ENCODE data around the gene BBS7. TPM values are rescaled to one million over a fixed set of nuclear protein-coding genes. Genes with fewer than 3 reads are reported as not detected.

The BBS7 gene
- total and polyA plus RNA-seq, 2 donors (not counting 3 experiments of a cell fraction or from before 2014, with no cell fraction given): 20.0 to 21.7 TPM

GRCh38 chr4:121823505-121824170, 46.6 kb downstream of the BBS7 start, which contains the start of gene CCNA2:
Gene CCNA2 (minus strand): TSS chr4:121823883. CDS start chr4:121823628, 255 bp downstream.
- H3K27ac ChIP-seq (ENCODE audit: insufficient read depth, low read depth, low read length): peak within 1 kb of the TSS; percentile 64
- no TSS peak for BruUV-seq (replicated peaks)
- DNase-seq (ENCODE audit: low read depth, low spot score): peak; percentile 95
- peaks cover 0 to 12% of the 10 kb centered on the region in 2 experiments for H3K36me3 ChIP-seq (ENCODE audit: control insufficient read depth in 2 of 2, extremely low read depth in 1 of 2, insufficient read depth in 2 of 2, low read length in 2 of 2)
- ChIA-PET CTCF (interaction anchor here (0.6 to 1.6 kb wide), 5 partner anchors 13 to 453 kb away, joined by 3 to 6 read pairs (median 4); partner anchors contain the start of genes BBS7 and EXOSC9), POLR2A (no interaction called here)
- no peaks in the 10 kb centered on the region for H3K9me3 ChIP-seq (replicated peaks; ENCODE audit: control insufficient read depth, insufficient read depth, low read length)
- peak; percentile 87 for FAIRE-seq
- peak within 1 kb of the TSS; percentile 90 for H3K9ac ChIP-seq (replicated peaks; ENCODE audit: extremely low read depth, insufficient read depth, low read length)
- TF ChIP-seq POLR2AphosphoS5 (IDR thresholded peaks at IDR 0.05; ENCODE audit: insufficient read depth, low read depth, low read length) (peak; percentile 87), MYC (IDR thresholded peaks at IDR 0.05; ENCODE audit: low read depth, low read length) (no peak), POLR2A (IDR thresholded peaks at IDR 0.05; ENCODE audit: low read depth, low read length) (peak; percentile 73)
- H3K4me1 ChIP-seq (ENCODE audit: control insufficient read depth, extremely low read depth, insufficient read depth, low read length): peaks cover 27% of the 10 kb centered on the region
- peak within 1 kb of the TSS; percentile 96 for H2AFZ ChIP-seq (ENCODE audit: low read depth, low read length)
- dilution Hi-C loops (cut with MboI; ENCODE audit: extremely low pct_ligation_motif_present, low sequenced_read_pairs) (no loop called here), intact Hi-C loops (cut with micrococcal nuclease) (loop anchor here (1.0 to 5.0 kb wide), 4 partner anchors 22 to 754 kb away; partner anchors contain the start of genes BBS7 and EXOSC9)
- H3K27me3 ChIP-seq (ENCODE audit: control insufficient read depth in 2 of 2, insufficient read depth in 2 of 2, low read length in 2 of 2): no peaks in the 10 kb centered on the region
- H4K20me1 ChIP-seq (replicated peaks; ENCODE audit: control insufficient read depth, extremely low read depth, insufficient read depth, low read length): no peaks in the 10 kb centered on the region
- H3K4me3 ChIP-seq (replicated peaks in 1 of 3; ENCODE audit: insufficient read depth in 1 of 3, low read depth in 1 of 3, low read length in 3 of 3): peak within 1 kb of the TSS; percentile 86 to 96 (median 86)
- peak within 1 kb of the TSS; percentile 97 for H3K4me2 ChIP-seq (ENCODE audit: insufficient read depth, low read length)
- H3K9me1 ChIP-seq (replicated peaks; ENCODE audit: control insufficient read depth, extremely low read depth, insufficient read depth, low read length): no peaks in the 10 kb centered on the region
- peaks cover 43% of the 10 kb centered on the region for H3K79me2 ChIP-seq (ENCODE audit: control insufficient read depth, insufficient read depth, low read length)

DNA sequence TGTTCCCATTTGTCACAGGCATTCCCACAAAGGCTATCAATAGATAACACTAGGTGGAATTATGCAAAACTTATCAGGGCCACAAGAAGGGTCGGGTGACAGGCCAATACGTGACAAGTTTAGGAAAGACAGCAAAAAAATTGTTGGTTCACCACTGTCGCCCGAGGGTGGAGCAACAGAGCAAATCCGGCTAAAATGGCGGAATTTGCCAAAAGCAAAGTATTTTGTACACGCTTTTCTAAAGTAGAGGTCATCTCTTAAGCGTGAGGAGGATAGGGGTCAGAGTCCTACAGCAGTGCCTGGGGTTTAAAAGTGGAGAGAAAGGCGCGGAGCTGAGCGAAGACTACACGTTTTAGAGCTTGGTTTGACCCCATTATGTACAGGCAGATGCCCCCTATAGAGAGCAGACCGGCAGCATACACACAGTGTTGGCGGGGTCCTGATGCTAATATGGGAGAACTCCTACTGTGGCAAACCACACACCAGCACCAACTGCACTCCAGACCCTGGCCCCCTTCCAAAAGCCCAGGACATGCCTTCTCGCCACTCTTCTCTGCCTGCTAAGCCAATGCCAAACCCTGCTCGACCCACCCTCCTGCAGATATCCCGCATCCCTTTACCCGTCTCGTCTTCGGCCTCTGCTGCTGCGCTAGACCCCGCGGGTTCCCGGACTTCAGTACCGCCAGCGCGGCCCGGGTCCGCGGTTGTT, 47.3 kb downstream of the BBS7 start:
- TSS peak; percentile 28 for BruUV-seq (replicated peaks)
- Histone ChIP-seq H3K27ac (ENCODE audit: insufficient read depth, low read depth, low read length) (peak overlapping the region; percentile 37), H3K4me3 (replicated peaks in 1 of 3; ENCODE audit: insufficient read depth in 1 of 3, low read depth in 1 of 3, low read length in 3 of 3) (peak overlapping the region; percentile 86 to 96 (median 86)), H3K4me1 (ENCODE audit: control insufficient read depth, extremely low read depth, insufficient read depth, low read length) (peaks cover 27% of the 10 kb centered on the region), H3K9ac (replicated peaks; ENCODE audit: extremely low read depth, insufficient read depth, low read length) (peak overlapping the region; percentile 71), H3K36me3 (ENCODE audit: control insufficient read depth in 2 of 2, extremely low read depth in 1 of 2, insufficient read depth in 2 of 2, low read length in 2 of 2) (peaks cover 0 to 17% of the 10 kb centered on the region in 2 experiments), H2AFZ (ENCODE audit: low read depth, low read length) (peak overlapping the region; percentile 85), H3K9me1 (replicated peaks; ENCODE audit: control insufficient read depth, extremely low read depth, insufficient read depth, low read length) (no peaks in the 10 kb centered on the region), H3K79me2 (ENCODE audit: control insufficient read depth, insufficient read depth, low read length) (peaks cover 50% of the 10 kb centered on the region), H3K27me3 (ENCODE audit: control insufficient read depth in 2 of 2, insufficient read depth in 2 of 2, low read length in 2 of 2) (no peaks in the 10 kb centered on the region), H3K9me3 (replicated peaks; ENCODE audit: control insufficient read depth, insufficient read depth, low read length) (no peaks in the 10 kb centered on the region), H4K20me1 (replicated peaks; ENCODE audit: control insufficient read depth, extremely low read depth, insufficient read depth, low read length) (no peaks in the 10 kb centered on the region), H3K4me2 (ENCODE audit: insufficient read depth, low read length) (peak overlapping the region; percentile 95)
- DNase-seq (ENCODE audit: low read depth, low spot score): peak; percentile 39
- intact Hi-C loops (cut with micrococcal nuclease) (loop anchor here (1.0 to 5.0 kb wide), 3 partner anchors 22 to 754 kb away; partner anchors contain the start of gene EXOSC9), dilution Hi-C loops (cut with MboI; ENCODE audit: extremely low pct_ligation_motif_present, low sequenced_read_pairs) (no loop called here)
- CTCF ChIA-PET: interaction anchor here (0.6 to 1.3 kb wide), 4 partner anchors 12 to 755 kb away, joined by 3 to 5 read pairs (median 4); partner anchors contain the start of gene SMIM43
- TF ChIP-seq GATA2 (IDR thresholded peaks at IDR 0.05; ENCODE audit: insufficient read depth, insufficient read length, low read depth, low read length) (no peak), EZH2 (IDR thresholded peaks at IDR 0.05; ENCODE audit: borderline replicate concordance, low read depth, low read length, severe bottlenecking) (no peak), FOS (IDR thresholded peaks at IDR 0.05; ENCODE audit: borderline replicate concordance, insufficient read depth, low read length) (no peak), MYC (IDR thresholded peaks at IDR 0.05; ENCODE audit: low read depth, low read length) (no peak), MAX (IDR thresholded peaks at IDR 0.05; ENCODE audit: insufficient read depth, insufficient read length) (no peak), POLR2AphosphoS5 (IDR thresholded peaks at IDR 0.05; ENCODE audit: insufficient read depth, low read depth, low read length) (no peak), POLR2A (IDR thresholded peaks at IDR 0.05; ENCODE audit: low read depth, low read length) (no peak)
- TF ChIP-seq, protein P1, sequence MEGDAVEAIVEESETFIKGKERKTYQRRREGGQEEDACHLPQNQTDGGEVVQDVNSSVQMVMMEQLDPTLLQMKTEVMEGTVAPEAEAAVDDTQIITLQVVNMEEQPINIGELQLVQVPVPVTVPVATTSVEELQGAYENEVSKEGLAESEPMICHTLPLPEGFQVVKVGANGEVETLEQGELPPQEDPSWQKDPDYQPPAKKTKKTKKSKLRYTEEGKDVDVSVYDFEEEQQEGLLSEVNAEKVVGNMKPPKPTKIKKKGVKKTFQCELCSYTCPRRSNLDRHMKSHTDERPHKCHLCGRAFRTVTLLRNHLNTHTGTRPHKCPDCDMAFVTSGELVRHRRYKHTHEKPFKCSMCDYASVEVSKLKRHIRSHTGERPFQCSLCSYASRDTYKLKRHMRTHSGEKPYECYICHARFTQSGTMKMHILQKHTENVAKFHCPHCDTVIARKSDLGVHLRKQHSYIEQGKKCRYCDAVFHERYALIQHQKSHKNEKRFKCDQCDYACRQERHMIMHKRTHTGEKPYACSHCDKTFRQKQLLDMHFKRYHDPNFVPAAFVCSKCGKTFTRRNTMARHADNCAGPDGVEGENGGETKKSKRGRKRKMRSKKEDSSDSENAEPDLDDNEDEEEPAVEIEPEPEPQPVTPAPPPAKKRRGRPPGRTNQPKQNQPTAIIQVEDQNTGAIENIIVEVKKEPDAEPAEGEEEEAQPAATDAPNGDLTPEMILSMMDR (IDR thresholded peaks at IDR 0.05; ENCODE audit: extremely low read depth in 1 of 2, insufficient read depth in 1 of 2, low read depth in 1 of 2, low read length in 2 of 2): no peak
- POLR2A ChIA-PET: no interaction called here
- peak; percentile 71 for FAIRE-seq
